Measurements from ENCODE around the gene RABGAP1L. TPM values are rescaled to one million over a fixed set of nuclear protein-coding genes. Genes with fewer than 3 reads are reported as not detected.
"Not testable (repeated sequence)": the region's sequence is repeated elsewhere in the genome, so short reads cannot be mapped to it uniquely, and the experiment has no call there.

The RABGAP1L gene
- total RNA-seq, 1 experiment from 2014 or later, result 20.2 TPM

- DNase-seq (ENCODE audit: low spot score), result no peak
These were observed 495.2 kb downstream of the RABGAP1L start for GRCh38 chr1:174654560-174654959.

GRCh38 chr1:174656409-174657059 lies 497.2 kb downstream of the RABGAP1L start:
- DNase-seq (ENCODE audit: low spot score), result no peak

GRCh38 chr1:174657411-174657810 lies 498.1 kb downstream of the RABGAP1L start:
- DNase-seq (ENCODE audit: low spot score), result no peak

GRCh38 chr1:174657893-174658292 lies 498.6 kb downstream of the RABGAP1L start:
- no peak for DNase-seq (ENCODE audit: low spot score)

GRCh38 chr1:174659823-174660222 lies 500.5 kb downstream of the RABGAP1L start:
- no peak for DNase-seq (ENCODE audit: low spot score)

- DNase-seq (ENCODE audit: low spot score), result no peak
These were observed 501.2 kb downstream of the RABGAP1L start for GRCh38 chr1:174660476-174660875.

GRCh38 chr1:174663358-174663757 lies 504.0 kb downstream of the RABGAP1L start:
- no peak for DNase-seq (ENCODE audit: low spot score)

GRCh38 chr1:174666248-174666647 lies 506.9 kb downstream of the RABGAP1L start:
- DNase-seq (ENCODE audit: low spot score), result no peak

GRCh38 chr1:174671826-174672225 lies 512.5 kb downstream of the RABGAP1L start:
- no peak for DNase-seq (ENCODE audit: low spot score)

GRCh38 chr1:174676856-174677255 lies 517.5 kb downstream of the RABGAP1L start:
- no peak for DNase-seq (ENCODE audit: low spot score)

GRCh38 chr1:174678657-174679056 lies 519.3 kb downstream of the RABGAP1L start:
- DNase-seq (ENCODE audit: low spot score), result no peak

GRCh38 chr1:174680101-174680500 lies 520.8 kb downstream of the RABGAP1L start:
- no peak for DNase-seq (ENCODE audit: low spot score)

- no peak for DNase-seq (ENCODE audit: low spot score)
These were observed 523.2 kb downstream of the RABGAP1L start for GRCh38 chr1:174682419-174683008.

- DNase-seq (ENCODE audit: low spot score), result no peak
These were observed 526.9 kb downstream of the RABGAP1L start for GRCh38 chr1:174686213-174686612.

GRCh38 chr1:174689524-174689923 lies 530.2 kb downstream of the RABGAP1L start:
- peak; percentile 48 for DNase-seq (ENCODE audit: low spot score)

GRCh38 chr1:174690266-174690665 lies 530.9 kb downstream of the RABGAP1L start:
- DNase-seq (ENCODE audit: low spot score), result no peak

GRCh38 chr1:174692313-174692712 lies 533.0 kb downstream of the RABGAP1L start:
- peak; percentile 19 for DNase-seq (ENCODE audit: low spot score)

- no peak for DNase-seq (ENCODE audit: low spot score)
These were observed 533.8 kb downstream of the RABGAP1L start for GRCh38 chr1:174693085-174693484.

- DNase-seq (ENCODE audit: low spot score), result not testable (repeated sequence)
These were observed 534.2 kb downstream of the RABGAP1L start for GRCh38 chr1:174693539-174693938.

- no peak for DNase-seq (ENCODE audit: low spot score)
These were observed 536.9 kb downstream of the RABGAP1L start for GRCh38 chr1:174696026-174696821.

- DNase-seq (ENCODE audit: low spot score), result no peak
These were observed 541.0 kb downstream of the RABGAP1L start for GRCh38 chr1:174700314-174700713.

- DNase-seq (ENCODE audit: low spot score), result no peak
These were observed 541.5 kb downstream of the RABGAP1L start for GRCh38 chr1:174700775-174701174.

GRCh38 chr1:174701565-174701964 lies 542.2 kb downstream of the RABGAP1L start:
- no peak for DNase-seq (ENCODE audit: low spot score)
